Activated CD4-positive, alpha-beta T cell treated with anti-CD3 and anti-CD28 coated beads, Interleukin-2, amount 50 U/mL, for 1 hour (primary cell): ENCODE measurements around the gene SH3BP4.
"Not testable (repeated sequence)": the region's sequence is repeated elsewhere in the genome, so short reads cannot be mapped to it uniquely, and the experiment has no call there.

ENCODE experiments used
- DNase-seq: peaks from one replicate; pipeline ENCODE4 v3.0.0-alpha.2; 2020

The SH3BP4 gene

GRCh38 chr2:235044501-235045271 lies 92.9 kb downstream of the SH3BP4 start:
- no peak for DNase-seq

DNA sequence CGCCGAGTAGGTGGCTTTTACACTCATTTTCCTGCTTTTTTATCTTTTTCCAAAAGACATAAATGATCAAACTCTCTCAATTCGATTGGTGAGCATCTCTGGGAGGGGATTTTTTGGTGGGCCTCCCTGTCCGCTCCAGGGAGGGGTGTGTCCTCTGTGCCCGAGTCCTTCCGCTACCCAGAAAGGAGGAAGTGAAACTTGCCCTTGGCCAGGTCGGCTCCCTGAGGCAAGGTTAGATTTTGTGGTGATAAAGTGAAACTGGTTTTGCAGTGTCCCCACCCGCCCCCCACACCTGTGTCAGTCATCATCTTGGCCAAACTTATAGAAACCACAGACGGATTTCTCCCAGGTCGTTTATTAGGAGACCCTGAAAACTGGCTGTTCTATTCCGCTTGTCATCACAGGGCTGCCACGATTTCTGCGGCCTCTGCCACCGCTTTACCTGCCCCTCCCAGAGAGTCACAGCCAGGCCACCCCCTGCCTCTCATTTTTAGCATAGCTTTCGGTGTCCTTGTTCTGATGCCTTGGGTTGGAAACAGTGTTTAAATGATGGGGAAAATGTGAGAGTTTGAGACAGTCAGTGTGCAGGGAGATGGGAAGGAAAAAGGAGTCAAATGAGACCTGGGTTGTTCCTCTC lies 93.6 kb downstream of the SH3BP4 start:
- DNase-seq = no peak

GRCh38 chr2:235045973-235046343 lies 94.1 kb downstream of the SH3BP4 start:
- DNase-seq = no peak

DNA sequence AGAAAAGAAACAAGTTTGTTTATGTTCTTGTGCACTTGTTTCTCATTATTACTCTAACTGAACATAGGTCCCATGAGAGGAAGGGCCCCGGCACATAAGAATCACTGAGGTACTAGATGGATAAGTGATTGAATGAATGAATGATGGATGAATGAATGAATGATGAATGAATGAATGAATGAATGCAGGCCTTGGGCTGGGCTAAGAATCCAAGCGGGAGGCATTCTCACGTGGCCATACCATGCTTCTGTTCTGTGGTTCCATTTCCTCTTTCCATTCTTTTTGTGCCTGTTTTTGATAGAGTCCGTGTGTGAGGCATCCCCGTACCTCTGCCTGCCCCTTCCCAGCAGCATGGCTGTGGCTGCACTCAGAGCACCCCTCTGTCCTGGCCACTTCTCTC lies 94.8 kb downstream of the SH3BP4 start:
- DNase-seq = no peak

- DNase-seq = no peak
Measured at GRCh38 chr2:235047171-235048160, 95.6 kb downstream of the SH3BP4 start.

- no peak for DNase-seq
Measured at GRCh38 chr2:235048549-235048948, 96.7 kb downstream of the SH3BP4 start.

GRCh38 chr2:235049069-235049468 lies 97.3 kb downstream of the SH3BP4 start:
- no peak for DNase-seq

GRCh38 chr2:235049719-235050118 lies 97.9 kb downstream of the SH3BP4 start:
- DNase-seq = no peak

DNA sequence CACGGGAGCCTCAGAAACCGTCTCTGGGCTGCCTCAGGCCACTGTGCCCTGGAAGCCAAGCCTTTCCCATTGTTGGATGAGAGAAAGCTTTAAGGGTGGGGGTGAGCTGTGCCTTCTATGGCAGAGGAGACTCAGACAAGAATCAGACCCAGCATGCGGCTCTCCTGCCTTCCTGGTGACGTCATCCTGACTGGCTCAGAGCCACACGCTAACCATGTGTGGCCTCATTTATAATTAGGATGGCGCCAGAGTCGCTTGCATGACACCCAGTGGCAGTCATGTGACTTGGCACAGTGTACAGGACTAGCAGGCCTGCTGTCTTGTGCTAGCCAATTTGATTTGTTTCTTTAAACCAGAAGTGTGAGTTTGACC lies 99.1 kb downstream of the SH3BP4 start:
- no peak for DNase-seq

GRCh38 chr2:235051436-235052260 lies 99.8 kb downstream of the SH3BP4 start:
- no peak for DNase-seq

- DNase-seq = no peak
Measured at GRCh38 chr2:235052514-235053354, 100.9 kb downstream of the SH3BP4 start.

- no peak for DNase-seq
Measured at GRCh38 chr2:235053651-235054050, 101.8 kb downstream of the SH3BP4 start.

GRCh38 chr2:235054475-235054874 lies 102.7 kb downstream of the SH3BP4 start:
- DNase-seq = no peak

DNA sequence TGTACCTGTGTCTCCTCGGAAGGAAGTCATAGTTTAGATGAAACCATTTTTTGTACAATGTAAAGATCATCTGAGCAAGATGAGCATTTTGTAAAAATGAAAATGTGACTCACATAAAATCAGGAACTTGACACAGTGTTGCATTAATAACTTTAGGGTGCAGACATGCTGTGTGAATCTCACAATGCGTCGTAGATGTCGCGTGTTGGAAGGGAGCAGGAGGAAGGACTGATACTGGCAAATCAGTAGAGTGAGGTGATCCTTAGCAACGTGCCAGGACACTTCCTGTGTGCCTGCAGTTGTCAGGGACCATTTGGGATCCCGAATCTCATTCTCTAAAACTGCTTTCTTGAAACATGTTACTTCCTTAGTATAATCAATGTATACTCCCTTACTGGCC lies 103.1 kb downstream of the SH3BP4 start:
- DNase-seq = no peak

GRCh38 chr2:235055891-235056516 lies 104.2 kb downstream of the SH3BP4 start:
- DNase-seq = no peak

GRCh38 chr2:235056768-235057167 lies 105.0 kb downstream of the SH3BP4 start:
- no peak for DNase-seq

DNA sequence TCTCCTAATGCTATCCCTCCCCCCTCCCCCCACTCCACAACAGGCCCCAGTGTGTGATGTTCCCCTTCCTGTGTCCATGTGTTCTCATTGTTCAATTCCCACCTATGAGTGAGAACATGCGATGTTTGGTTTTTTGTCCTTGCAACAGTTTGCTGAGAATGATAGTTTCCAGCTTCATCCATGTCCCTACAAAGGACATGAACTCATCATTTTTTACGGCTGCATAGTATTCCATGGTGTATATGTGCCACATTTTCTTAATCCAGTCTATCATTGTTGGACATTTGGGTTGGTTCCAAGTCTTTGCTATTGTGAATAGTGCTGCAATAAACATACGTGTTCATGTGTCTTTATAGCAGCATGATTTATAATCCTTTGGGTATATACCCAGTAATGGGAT lies 105.8 kb downstream of the SH3BP4 start:
- not testable (repeated sequence) for DNase-seq

- no peak for DNase-seq
Measured at GRCh38 chr2:235059161-235059560, 107.3 kb downstream of the SH3BP4 start.

GRCh38 chr2:235061656-235062055 lies 109.8 kb downstream of the SH3BP4 start:
- DNase-seq = no peak

- DNase-seq = no peak
Measured at GRCh38 chr2:235063471-235063961, 111.7 kb downstream of the SH3BP4 start.

- DNase-seq = no peak
Measured at GRCh38 chr2:235064976-235065375, 113.2 kb downstream of the SH3BP4 start.
